Coronary artery (tissue), 2 donors: ENCODE results near the gene ADAMTS6.
"Not testable (repeated sequence)": the region's sequence is repeated elsewhere in the genome, so short reads cannot be mapped to it uniquely, and the experiment has no call there.

Experiments used
- DNase-seq: peaks from one replicate; pipeline ENCODE4 v3.0.0-alpha.2; 2017; ENCODE audit warnings: low spot score
- H3K27ac ChIP-seq, 2 donors: fragments of 200-600 bp; sonication (generic); one replicate each; pipeline ENCODE4 v1.5.1; 2016 to 2019
- H3K4me3 ChIP-seq: fragments of 200-600 bp; sonication (generic); 2 replicates; pipeline ENCODE4 v1.5.1; 2016; ENCODE audit warnings: mild to moderate bottlenecking, moderate library complexity
- TF ChIP-seq, protein P1 (sequence below): fragments of 200-600 bp; sonication (generic); IDR thresholded peaks from one replicate; pipeline ENCODE4 v1.5.1; 2019; ENCODE audit warnings: antibody characterized with exemption

ADAMTS6 gene

DNA sequence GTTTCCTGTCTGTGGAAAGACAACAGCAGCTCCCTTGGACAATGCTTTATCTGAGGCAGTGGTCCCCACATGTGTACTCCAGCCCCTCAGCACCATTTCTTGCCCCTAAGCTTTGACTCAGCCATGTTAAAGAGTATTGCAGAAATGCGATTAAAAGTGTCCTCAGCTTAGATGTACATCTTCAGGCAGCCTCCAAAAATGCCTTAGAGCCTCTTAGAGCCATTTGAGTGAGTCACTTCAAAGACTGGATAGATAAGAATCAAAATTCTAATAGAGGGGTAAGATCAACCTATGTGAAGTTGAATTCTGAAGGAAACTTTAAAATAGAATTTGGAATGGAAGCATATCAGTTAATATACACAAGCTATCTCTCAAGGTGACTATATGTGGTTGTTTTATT lies 296.3 kb downstream of the ADAMTS6 start:
- DNase-seq = no peak
- Histone ChIP-seq H3K27ac (no peak overlapping the region), H3K4me3 (no peak overlapping the region)
- TF ChIP-seq, protein P1, sequence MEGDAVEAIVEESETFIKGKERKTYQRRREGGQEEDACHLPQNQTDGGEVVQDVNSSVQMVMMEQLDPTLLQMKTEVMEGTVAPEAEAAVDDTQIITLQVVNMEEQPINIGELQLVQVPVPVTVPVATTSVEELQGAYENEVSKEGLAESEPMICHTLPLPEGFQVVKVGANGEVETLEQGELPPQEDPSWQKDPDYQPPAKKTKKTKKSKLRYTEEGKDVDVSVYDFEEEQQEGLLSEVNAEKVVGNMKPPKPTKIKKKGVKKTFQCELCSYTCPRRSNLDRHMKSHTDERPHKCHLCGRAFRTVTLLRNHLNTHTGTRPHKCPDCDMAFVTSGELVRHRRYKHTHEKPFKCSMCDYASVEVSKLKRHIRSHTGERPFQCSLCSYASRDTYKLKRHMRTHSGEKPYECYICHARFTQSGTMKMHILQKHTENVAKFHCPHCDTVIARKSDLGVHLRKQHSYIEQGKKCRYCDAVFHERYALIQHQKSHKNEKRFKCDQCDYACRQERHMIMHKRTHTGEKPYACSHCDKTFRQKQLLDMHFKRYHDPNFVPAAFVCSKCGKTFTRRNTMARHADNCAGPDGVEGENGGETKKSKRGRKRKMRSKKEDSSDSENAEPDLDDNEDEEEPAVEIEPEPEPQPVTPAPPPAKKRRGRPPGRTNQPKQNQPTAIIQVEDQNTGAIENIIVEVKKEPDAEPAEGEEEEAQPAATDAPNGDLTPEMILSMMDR = no peak

DNA sequence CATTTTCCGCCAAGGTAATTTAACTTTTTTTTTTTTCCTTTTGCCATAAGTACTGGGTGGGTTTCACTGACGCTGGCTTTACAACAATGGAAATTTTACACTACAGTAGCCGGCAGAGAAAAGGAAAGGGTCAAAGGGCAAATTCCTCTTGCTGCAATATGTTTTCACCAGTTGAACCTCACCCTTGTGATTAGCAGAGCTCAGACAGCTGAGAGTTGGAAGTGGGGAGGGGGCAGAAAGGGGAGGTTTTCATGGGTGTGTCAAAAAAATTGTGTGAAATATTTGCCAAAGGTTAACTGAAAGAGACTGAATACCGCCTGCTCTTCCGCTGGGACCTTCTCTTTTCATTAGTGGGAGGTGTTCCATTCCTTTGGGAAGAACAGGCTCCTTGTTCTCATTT lies 296.9 kb downstream of the ADAMTS6 start:
- Histone ChIP-seq H3K4me3 (no peak overlapping the region), H3K27ac (no peak overlapping the region)
- TF ChIP-seq, protein P1 = no peak
- DNase-seq = no peak

DNA sequence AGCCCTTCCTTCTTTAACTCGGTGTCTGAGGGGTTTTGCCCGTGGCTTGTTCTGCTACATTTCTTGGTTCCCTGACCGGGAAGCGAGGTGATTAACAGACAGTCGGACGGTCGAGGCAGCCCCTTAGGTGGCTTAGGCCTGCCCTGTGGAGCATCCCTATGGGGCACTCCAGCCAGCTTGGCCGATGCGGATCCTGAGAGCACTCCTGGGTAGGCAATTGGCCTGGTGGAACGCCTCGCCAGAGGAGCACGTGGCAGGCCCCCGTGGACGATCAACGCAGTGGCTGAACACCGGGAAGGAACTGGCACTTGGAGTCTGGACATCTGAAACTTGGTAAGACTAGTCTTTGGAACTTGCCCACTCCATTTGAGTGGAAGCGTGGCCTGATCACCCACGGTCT lies 307.5 kb downstream of the ADAMTS6 start:
- not testable (repeated sequence) for H3K4me3 ChIP-seq, DNase-seq, H3K27ac ChIP-seq

DNA sequence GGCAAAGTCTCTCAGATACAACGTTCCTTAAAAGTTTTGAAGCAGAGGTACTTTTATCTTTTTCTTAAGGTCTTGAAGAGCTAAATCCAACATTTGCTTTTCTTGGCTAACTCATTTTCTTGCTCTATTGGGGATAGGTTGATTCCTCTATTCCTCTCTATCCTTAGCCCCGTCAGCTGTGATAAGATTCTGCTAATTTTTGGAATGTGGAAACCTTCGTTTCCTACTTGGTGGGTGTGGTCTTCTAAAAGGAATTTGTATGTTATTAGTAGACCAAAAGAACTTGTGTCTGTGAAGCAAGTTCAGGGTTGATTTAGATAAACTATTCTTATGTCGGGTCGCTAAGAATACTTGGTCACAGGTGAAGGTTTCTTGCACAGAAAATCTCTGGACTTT lies 308.6 kb downstream of the ADAMTS6 start:
- no peak for DNase-seq
- TF ChIP-seq, protein P1 = no peak
- H3K27ac ChIP-seq = no peak overlapping the region
- H3K4me3 ChIP-seq = no peak overlapping the region

DNA sequence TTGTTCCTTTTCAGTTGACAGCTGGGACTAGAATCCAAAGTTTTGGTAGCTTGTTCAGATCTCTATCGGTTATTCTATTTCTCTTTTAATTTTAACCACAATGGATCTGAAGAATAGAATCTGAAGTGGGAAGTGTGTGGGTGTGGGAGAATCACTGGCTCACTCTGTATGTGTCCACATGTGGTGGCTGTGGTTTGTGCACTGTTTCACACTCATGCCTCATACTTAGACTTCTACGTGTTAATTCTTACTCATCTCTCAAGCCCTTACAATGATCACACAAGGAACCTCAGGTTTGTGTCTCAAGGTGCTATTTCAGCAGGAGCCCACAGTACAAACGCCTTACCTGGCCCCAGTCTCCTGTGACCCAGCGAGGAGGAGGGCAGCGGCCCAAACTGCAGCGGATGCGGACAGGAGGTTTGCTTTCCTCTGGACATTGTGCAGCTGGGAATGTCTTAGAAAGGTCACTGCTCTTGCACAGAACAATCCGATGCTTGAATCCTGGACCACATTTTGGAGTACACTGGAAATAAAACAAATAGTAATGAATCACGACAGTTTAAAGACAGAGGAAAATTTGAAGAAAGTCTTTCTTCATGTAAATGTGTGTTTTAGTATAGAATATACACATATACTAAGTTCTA lies 309.1 kb downstream of the ADAMTS6 start:
- TF ChIP-seq, protein P1 = no peak
- DNase-seq = no peak
- Histone ChIP-seq H3K27ac (no peak overlapping the region), H3K4me3 (no peak overlapping the region)

DNA sequence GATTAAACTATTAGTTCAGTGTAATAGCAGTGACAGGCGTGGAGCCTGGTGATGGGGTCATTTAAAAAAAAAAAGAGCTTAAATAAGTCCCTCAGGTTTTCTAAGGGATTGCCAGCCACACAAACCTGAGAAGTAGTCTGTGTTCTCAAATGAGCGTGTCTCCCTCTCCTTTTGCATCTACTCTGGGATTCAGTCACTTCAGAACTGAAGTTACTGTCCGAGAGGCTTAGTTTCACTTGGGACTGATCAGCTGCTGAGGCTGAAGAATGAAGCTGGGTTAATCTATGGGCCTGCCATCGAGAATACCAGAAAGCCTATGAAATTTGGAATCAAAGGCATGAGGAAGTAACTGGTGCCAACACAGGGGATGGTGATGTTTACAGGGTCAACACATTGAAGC lies 310.1 kb downstream of the ADAMTS6 start:
- H3K4me3 ChIP-seq = no peak overlapping the region
- no peak for DNase-seq
- TF ChIP-seq, protein P1 = no peak

DNA sequence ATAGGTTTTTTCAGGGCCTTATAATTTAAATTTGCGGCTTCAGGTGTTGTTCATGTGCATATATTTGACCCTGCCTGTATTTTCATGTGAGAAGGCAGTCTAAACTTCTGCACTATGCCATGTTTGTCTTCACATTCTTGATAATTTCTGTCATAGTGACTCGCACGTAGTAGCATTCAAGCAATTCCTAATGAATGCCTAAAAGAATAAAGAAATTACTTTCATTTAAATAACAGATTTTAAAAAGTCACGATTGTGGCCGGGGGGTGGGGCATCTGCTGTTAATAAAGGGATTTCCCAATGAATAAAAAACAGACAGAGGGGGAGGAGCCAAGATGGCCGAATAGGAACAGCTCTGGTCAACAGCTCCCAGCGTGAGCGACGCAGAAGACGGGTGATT lies 318.0 kb downstream of the ADAMTS6 start:
- Histone ChIP-seq H3K27ac (no peak overlapping the region), H3K4me3 (no peak overlapping the region)
- TF ChIP-seq, protein P1 = no peak
- no peak for DNase-seq

More for the DNA sequence above, 310.1 kb downstream of the ADAMTS6 start:
- no peak overlapping the region for H3K27ac ChIP-seq
